Measurements from ENCODE around the gene PIK3CD.
A peak's percentile ranks its signal among the peaks of the same experiment; 100 is the strongest.

The PIK3CD gene

DNA sequence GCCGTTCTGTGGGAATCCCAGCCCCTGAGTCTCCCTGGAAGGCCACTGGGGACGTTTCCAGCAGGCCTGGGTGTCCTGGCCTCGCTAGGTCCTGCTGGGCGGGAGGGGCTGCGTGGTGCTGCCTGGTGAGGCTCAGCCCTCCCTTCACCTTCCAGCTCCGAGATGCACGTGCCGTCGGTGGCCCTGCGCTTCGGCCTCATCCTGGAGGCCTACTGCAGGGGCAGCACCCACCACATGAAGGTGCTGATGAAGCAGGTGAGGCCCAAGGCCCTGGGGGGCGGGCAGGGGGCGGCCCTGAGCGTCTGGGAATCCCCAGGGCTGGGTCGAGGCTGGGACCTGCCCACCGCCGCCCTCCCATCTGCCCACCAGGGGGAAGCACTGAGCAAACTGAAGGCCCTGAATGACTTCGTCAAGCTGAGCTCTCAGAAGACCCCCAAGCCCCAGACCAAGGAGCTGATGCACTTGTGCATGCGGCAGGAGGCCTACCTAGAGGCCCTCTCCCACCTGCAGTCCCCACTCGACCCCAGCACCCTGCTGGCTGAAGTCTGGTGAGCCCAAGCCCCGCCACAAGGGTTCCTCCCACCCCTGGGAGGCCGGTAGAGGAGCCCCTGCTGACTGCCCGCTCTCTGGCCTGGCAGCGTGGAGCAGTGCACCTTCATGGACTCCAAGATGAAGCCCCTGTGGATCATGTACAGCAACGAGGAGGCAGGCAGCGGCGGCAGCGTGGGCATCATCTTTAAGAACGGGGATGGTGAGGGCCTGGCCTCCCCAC is 70.3 kb downstream of the PIK3CD start:
- DNase-seq: no peak

DNA sequence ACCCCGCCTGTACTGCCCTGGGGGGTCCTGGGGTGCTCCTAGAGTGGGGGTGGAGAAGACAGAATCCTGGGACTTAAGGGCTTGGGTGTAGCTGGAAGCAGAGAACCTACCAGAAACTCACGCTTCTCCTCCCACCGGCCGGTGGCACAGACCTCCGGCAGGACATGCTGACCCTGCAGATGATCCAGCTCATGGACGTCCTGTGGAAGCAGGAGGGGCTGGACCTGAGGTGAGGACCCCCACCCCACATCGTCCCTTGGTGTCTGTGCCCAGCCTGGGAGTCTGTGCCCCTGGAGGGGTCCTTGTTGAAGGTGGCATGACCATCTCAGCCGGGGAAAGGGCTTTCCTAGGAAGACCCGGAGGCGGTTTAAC is 70.8 kb downstream of the PIK3CD start:
- DNase-seq: no peak

DNA sequence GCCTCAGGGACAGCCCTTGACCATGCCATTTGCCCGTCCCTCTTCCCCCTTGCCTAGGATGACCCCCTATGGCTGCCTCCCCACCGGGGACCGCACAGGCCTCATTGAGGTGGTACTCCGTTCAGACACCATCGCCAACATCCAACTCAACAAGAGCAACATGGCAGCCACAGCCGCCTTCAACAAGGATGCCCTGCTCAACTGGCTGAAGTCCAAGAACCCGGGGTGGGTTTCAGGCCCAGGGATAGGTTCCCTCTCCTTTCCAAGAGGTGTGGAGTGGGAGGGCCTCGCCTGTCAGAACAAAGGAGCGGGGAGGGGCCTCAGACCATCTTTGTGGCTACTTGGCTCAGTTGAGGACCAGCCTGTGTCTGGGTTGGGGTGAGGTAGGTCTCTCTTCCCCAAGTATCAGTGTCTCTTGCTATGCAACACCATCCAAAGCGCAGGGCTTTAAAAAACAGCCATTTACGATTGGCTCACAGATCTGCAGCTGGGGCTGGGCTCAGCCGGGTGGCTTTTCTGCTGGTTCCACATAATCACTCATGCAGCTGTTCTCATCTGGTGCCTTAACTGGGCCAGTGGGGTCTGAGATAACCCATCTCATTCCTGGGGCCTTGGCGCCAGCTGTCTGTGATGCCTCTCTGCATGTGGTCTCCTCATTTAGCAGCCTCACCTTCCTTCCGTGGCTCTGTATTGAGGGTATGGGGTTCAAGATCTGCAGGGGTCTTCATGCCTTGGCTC is 71.7 kb downstream of the PIK3CD start:
- no peak for DNase-seq

DNA sequence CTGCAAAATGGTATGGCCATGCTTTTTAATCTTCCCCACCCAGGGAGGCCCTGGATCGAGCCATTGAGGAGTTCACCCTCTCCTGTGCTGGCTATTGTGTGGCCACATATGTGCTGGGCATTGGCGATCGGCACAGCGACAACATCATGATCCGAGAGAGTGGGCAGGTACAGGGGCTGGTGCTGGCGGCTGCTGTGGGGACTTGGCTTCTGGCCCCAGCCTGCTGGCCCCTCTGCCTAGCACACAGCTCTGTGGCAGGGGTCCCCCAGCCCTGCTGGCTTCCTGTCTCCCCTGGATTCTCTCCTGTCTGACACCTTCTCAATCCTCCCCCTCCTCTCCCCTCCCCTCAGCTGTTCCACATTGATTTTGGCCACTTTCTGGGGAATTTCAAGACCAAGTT is 72.4 kb downstream of the PIK3CD start:
- no peak for DNase-seq

DNA sequence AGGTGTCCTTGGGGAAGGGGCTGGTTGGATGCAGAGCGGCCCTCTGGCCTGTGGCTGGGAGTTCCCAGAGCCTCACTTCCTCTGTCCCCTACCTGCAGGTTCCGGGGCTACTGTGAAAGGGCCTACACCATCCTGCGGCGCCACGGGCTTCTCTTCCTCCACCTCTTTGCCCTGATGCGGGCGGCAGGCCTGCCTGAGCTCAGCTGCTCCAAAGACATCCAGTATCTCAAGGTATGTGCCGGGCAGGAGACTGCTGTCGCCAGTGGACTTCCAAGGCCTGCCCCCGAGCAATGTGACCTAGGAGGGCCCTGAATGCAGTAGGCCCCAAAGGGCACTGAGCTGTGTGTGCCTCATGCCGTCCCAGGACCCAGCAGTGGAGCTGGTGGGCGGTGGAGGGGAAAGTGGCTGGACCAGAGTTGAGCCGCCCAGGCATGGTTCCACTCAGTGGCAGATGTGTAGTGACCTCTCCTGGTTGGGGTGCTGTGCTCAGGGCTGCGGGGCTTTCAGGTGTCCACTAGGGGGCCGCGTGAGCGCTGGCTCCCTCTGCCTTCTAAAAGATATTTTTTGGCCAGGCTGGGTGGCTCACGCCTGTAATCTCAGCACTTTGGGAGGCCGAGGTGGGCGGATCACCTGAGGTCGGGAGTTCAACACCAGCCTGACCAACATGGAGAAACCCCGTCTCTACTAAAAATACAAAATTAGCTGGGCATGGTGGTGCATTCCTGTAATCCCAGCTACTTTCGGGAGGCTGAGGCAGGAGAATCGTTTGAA is 73.4 kb downstream of the PIK3CD start:
- peak; percentile 23 for DNase-seq

DNA sequence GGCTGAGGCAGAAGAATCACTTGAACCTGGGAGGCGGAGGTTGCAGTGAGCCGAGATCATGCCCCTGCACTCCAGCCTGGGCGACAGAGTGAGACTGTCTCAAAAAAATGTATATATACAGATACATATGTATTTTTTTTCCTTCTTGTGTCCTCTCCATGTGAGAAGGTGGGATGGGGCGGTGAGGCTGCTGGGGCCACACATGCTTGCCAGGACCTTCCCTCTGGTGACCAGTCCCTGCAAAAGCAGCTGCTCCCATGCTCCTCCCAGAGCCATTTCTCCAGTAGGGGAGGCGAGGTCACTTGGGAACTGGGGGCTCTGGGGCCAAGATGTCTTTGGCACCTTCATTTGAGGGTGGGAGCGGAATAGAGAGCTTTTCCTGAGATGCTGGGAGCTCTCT is 74.9 kb downstream of the PIK3CD start:
- DNase-seq: no peak

DNA sequence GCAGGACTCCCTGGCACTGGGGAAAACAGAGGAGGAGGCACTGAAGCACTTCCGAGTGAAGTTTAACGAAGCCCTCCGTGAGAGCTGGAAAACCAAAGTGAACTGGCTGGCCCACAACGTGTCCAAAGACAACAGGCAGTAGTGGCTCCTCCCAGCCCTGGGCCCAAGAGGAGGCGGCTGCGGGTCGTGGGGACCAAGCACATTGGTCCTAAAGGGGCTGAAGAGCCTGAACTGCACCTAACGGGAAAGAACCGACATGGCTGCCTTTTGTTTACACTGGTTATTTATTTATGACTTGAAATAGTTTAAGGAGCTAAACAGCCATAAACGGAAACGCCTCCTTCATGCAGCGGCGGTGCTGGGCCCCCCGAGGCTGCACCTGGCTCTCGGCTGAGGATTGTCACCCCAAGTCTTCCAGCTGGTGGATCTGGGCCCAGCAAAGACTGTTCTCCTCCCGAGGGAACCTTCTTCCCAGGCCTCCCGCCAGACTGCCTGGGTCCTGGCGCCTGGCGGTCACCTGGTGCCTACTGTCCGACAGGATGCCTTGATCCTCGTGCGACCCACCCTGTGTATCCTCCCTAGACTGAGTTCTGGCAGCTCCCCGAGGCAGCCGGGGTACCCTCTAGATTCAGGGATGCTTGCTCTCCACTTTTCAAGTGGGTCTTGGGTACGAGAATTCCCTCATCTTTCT is 75.5 kb downstream of the PIK3CD start:
- no peak for DNase-seq

DNA sequence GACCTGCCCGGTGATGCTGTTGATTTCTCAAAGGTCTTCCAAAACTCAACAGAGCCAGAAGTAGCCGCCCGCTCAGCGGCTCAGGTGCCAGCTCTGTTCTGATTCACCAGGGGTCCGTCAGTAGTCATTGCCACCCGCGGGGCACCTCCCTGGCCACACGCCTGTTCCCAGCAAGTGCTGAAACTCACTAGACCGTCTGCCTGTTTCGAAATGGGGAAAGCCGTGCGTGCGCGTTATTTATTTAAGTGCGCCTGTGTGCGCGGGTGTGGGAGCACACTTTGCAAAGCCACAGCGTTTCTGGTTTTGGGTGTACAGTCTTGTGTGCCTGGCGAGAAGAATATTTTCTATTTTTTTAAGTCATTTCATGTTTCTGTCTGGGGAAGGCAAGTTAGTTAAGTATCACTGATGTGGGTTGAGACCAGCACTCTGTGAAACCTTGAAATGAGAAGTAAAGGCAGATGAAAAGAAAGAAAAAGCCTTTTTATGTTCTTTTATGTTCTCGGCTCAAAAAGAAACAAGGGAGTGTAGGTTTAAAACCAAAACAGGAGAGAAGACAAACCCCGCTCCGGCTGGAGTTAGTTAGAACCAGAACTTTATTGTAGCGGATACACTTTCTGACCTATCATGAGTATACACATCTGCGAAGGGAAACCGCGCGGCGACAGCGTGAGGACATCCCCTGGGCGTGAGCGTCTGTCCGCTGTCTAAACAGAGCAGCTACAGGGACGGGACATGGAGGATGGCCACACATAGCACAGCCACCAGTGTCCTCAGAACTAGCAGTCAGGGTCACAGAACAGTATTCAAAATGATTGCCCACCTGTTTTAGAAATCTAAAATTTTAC is 77.1 kb downstream of the PIK3CD start:
- no peak for DNase-seq

DNA sequence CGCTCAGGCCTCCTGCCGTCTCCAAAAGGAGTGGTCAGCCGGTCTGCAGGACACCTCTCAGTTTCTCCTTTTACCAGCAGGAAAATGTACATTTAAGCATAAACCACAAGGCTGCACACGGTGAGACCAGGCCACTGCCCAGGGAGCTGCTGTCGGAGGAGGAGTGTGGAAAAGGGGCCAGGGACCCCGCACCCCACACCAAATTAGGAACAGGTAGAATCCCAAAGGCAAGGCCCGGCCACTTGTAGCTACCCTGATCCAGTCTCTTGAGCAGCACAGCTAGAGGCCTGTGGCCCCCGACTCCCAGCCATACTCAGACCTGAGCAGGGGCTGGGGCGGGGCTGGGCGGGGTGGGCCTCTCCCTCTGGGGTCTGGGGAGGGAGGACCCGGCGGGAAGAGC is 78.0 kb downstream of the PIK3CD start:
- no peak for DNase-seq

DNA sequence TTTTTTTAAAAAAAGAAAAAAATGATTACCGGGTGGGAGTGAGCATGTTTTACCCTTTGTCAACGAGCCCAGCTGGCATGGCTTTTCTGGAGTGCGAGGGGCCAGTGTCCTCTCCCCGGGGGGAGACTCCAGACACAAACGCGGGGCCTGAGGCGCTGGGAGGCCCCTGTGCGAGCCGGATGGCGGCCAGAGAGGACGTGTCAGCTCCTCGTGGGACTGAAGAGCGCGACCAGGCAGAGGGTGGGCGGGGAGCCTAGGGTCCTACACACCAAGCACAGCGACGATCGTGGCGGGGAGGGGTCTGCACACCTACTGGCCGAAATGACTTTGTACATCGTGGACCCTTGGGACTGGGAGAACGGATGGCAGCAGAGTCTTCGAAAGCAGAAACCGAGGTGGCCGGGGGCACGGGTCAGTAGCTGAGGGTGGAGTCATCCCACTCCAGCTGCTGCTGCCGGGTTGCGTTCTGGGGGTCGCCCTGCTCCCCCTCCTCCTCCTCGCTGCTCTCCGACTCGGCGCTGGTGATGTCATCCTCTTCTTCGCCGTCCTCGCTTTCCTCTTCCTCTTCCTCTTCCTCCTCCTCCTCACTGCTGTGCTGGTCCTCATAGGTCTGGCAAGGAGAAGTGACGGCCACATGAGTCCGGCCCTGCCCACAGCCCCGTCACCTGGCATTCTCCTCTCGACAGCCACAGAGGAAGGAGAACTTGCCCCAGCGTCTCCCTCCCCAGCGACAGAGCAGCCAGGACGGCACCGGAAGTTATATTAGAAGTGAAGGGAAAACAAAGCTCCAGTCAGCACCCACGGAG is 78.8 kb downstream of the PIK3CD start:
- no peak for DNase-seq

DNA sequence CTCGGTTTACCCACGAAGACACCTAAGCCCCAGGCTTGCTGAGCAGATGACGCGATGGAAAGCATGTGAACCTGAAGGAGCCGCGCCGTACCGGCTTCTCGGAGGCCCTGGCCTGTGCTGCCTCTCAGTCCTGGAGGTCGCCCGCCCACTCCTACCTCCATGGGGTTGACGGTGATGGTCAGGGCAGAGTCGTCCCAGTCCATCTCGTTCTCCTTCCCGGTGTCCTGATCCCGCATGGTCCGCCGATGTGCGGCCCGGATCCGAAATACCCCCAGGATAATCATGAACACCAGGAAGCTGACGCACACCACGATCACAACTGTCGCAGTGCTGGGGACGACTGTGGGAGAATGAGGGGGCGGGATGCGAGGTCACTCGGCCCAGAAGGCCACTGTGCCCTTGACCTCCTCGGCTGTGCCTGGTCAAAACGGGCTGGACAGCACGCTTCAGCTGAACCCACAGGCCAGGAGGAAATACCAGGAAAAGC is 79.6 kb downstream of the PIK3CD start:
- DNase-seq: no peak

DNA sequence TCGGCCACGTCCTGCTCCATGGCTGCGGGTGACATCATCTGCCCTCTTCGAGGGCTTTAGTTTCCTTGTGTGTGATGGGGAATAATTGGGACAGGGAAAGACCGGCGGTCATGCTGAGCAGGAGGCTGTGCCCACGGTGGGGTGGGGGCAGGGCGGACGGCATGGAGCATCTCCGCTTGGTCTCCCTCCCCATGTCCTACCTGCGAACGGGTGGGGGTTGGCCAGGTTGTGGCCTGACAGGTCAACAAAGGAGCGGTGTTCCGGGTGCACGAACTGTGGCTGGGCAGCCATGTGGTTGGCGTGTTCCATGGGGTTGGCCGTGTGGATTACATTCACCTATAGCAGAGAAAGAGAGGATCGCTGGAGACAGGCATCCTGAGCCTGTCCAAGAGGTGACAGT is 80.0 kb downstream of the PIK3CD start:
- no peak for DNase-seq

DNA sequence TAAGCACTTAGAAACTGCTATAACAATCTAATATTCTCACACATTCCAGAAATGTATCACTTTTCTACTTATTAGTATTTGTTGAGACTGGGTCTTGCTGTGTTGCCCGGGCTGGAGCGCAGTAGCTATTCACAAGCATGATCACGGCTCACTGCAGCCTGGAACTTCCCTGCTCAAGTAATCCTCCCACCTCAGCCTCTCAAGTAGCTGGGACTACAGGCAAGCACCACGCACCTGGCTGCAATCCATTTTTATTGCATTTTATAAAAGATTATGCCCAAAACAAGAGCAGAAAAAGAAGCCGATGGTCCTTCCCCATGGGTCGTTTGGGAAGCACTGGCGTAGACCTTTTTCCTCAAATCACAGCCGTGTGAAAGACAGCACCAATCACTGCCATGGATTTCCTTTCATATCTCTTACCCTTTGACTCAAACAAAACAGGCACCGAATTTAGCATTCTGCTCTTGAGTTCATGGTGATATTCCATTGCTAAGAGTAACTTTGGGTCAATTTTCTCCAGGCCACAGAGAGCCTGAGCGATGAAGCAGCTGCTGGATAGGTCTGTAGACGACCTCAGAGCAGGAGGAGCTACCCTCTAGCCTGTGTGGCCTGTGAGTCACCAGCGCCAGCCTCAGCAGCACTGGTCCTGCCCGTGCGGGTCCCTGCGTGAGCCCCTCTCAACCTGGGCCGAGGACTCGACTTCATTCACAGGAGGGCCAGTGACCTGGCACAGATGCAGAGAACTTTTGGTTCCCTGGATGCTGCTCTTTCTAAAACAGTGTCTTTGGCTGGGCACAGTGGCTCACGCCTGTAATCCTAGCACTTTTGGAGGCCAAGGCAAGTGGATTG is 80.8 kb downstream of the PIK3CD start:
- DNase-seq: no peak

DNA sequence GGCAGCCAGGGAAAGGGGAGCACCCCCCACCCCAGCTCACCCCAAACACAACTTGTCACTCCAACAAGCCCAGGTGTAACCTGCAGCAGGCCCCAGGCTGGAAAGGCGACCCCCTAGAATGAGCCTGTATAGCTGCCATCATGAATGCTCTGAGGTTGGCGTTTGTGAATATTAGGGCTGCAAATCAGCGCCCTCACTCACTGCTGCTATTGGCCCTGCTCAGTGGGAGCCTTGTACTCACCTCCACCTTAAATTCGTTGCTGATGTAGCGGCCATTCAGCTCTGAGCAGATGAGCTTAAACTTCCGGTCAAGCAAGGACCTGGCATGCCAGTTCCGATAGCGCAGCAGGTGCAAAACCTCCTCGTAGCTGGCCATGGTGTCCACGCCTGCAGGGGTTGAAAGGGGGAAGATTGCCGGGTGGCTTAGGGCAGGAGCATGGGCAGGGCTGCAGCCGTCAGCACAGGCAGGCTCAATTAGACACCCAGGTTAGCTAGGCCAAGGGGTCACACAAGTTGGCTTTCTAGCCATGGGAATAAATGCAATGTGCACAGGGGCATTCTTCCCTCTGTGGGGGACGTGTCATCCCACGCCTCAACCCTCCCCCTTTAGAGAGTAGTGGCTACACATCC is 81.7 kb downstream of the PIK3CD start:
- DNase-seq: no peak

DNA sequence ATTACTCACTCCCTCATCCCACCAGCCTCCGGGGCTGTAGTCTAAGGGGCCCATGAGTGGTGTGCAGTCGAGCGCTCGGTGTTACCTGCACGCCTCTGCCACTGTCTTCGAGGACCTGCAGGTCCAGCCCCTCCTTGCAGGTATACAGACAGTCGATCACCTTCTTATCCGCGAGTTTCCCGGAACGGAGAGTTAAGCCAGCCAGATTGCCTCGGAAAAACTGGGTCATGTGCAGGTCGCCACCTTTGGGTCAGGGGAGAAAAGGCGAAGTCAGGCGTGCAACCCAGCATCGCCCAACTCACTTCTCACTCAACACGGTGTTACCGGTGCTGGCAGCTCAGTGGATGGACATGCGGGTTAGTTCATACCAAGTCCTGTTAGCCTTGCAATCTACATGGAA is 84.3 kb downstream of the PIK3CD start:
- DNase-seq: no peak

DNA sequence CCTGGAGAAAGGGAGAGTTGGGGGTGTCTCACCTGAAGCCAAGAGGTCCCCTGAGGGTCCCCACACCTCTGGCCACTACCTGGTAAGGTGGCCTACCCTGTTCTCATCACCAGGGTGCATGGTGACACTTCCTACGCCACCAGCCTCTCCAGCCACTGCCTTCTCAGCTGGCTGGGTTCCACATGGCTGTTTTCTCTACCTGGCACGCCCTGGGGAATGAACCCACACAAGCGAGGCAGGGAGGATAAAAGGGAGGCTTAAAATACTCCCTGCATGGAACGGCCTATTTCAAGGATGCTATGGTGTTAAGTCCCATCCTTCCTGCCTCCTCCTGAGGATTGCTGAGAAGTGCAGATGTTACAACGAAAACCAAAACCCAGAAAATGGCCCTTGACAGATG is 84.7 kb downstream of the PIK3CD start:
- no peak for DNase-seq

DNA sequence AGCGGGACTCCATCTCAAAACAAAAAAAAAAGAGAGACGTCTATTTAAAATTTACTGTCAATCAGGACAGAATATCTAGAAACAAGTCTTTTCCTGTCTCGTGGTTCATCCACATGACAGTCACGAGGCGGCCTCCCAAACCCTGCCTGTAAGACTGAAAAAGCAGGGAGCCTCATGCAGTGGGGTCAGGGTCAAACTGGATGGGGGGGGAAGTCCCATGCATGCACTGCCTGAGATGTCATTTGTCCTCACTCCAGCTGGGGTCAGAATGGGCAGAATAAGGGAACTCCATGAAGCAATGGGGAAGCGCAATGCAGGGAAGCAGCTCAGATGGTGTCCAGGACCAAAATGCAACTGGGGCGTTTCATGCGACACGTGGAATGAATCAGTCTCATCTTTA is 85.5 kb downstream of the PIK3CD start:
- DNase-seq: no peak

DNA sequence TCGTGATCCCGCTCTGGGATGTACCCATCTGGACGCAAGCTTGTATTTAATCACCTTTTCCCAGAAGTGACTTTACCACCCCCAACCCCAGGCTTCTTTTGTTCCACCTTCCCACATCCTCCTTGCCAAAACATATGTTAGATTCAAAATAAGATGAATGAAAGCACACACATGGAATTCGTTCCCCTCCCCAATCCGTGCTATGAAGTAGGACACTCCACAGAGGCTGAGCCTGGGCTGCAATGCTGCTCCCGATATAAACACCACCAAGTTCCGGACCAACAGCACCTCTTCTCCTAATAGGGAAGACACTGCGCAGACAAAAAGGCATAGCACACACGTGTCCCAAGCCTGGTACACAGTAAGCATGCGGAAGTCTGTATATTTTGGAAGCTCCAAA is 86.1 kb downstream of the PIK3CD start:
- no peak for DNase-seq

DNA sequence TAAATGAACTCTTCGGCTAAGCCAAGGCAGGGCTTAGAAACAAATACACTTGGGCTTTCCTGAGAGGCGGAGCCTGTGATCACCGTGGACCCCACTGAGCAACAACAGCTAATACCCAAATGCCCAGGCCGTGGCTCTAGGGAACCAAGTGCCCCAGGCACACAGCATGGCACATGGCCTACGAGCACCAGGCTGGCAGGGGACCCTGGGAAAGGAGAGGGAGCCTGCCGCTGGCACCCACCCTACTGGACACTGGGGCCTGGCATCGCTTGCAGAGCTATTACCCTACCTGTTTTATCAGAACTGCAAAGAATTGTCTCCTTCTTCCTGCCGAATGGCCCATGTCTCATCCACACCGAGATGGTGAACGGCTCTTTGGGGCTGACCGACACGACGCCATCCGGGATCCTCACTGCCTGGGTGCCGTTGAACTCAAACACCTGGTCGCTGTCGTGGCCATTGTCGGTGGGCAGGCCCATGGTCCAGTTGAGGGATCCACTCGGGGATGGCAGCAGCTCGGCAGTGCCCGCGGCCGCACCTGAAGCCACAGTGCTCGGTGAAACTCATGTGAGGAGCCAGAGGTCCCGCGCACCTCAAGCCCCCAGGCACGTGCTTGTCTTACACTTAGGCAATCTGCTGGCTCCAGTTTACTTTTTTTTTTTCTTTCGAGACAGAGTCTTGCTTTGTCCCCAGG is 92.7 kb downstream of the PIK3CD start:
- DNase-seq: no peak

All from DMS 273 treated with DMSO at 0.1 percent for 48 hours (cell line).